CD4-positive, alpha-beta T cell (primary cell): ENCODE measurements around the gene SLCO1A2. TPM values are rescaled to one million over a fixed set of nuclear protein-coding genes. Genes with fewer than 3 reads are reported as not detected.
"Not testable (repeated sequence)": the region's sequence is repeated elsewhere in the genome, so short reads cannot be mapped to it uniquely, and the experiment has no call there.

Experiments
- ATAC-seq: fragments of 200-7000 bp; cut with Tn5 transposase; one replicate; pipeline ENCODE4 v1.10.0; 2022; ENCODE audit warnings: mild to moderate bottlenecking; ENCODE audit not compliant: poor library complexity
- CTCF ChIA-PET: fragments of 350-600 bp; sonication (Branson Sonifier 250); formaldehyde crosslinking; loops from one replicate; lab custom pipeline; 2021; ENCODE audit warnings: antibody characterized with exemption, inconsistent platforms; lab: Charles Lee
- POLR2A ChIA-PET: fragments of 350-600 bp; sonication (Branson Sonifier 250); formaldehyde crosslinking; loops from one replicate; lab custom pipeline; 2021; ENCODE audit warnings: antibody characterized with exemption, inconsistent platforms; lab: Charles Lee
- DNase-seq, 14 experiments: peaks; one replicate each; pipeline ENCODE4 v3.0.0-alpha.2; 2013 to 2020; ENCODE audit warnings: mixed read lengths in 2 of 14
- H3K27ac ChIP-seq, 2 donors: one replicate each; pipeline versions ENCODE4 v1.5.1 to v1.7.0; 2013; ENCODE audit warnings: low read length in 2 of 2, low read depth in 1 of 2, mild to moderate bottlenecking in 1 of 2
- H3K27me3 ChIP-seq, 2 experiments: 1 replicate in 1 of 2; 2 replicates in 1 of 2; pipeline versions ENCODE4 v1.6.1 to v1.7.0; 2013; ENCODE audit warnings: low read length in 2 of 2, control low read depth in 1 of 2, mild to moderate bottlenecking in 1 of 2, moderate library complexity in 1 of 2; ENCODE audit not compliant: insufficient read depth in 2 of 2, control insufficient read depth in 1 of 2
- H3K36me3 ChIP-seq: one replicate; pipeline ENCODE4 v1.6.1; 2013; ENCODE audit warnings: low read length, control low read depth; ENCODE audit not compliant: insufficient read depth
- H3K4me1 ChIP-seq: one replicate; pipeline ENCODE4 v1.6.1; 2013; ENCODE audit warnings: low read length, control low read depth; ENCODE audit not compliant: insufficient read depth
- H3K4me3 ChIP-seq: one replicate; pipeline ENCODE4 v1.5.1; 2013; ENCODE audit warnings: mild to moderate bottlenecking, low read length, moderate library complexity
- H3K9me3 ChIP-seq, 2 experiments: 1 replicate in 1 of 2; 2 replicates in 1 of 2; pipeline versions ENCODE4 v1.6.1 to v1.7.0; 2013; ENCODE audit warnings: low read length in 2 of 2, mild to moderate bottlenecking in 2 of 2, control low read depth in 1 of 2, moderate library complexity in 1 of 2; ENCODE audit not compliant: control insufficient read depth in 1 of 2, insufficient read depth in 1 of 2
- H3K27ac Mint-ChIP-seq: one replicate; pipeline ENCODE4 v1.8.0; 2020; ENCODE audit warnings: mixed read lengths
- H3K27me3 Mint-ChIP-seq: one replicate; pipeline ENCODE4 v1.8.0; 2021; ENCODE audit warnings: mixed read lengths
- H3K36me3 Mint-ChIP-seq: one replicate; pipeline ENCODE4 v1.8.0; 2021; ENCODE audit warnings: low read depth, mixed read lengths
- H3K4me1 Mint-ChIP-seq: one replicate; pipeline ENCODE4 v1.8.0; 2021; ENCODE audit warnings: low read depth, mixed read lengths
- H3K4me3 Mint-ChIP-seq: one replicate; pipeline ENCODE4 v1.8.0; 2020; ENCODE audit warnings: mild to moderate bottlenecking, mixed read lengths
- H3K9me3 Mint-ChIP-seq: one replicate; pipeline ENCODE4 v1.8.0; 2020; ENCODE audit warnings: mixed read lengths
- CTCF ChIP-seq: fragments of 200-600 bp; IDR thresholded peaks from one replicate; pipeline ENCODE4 v1.8.0; 2022; ENCODE audit warnings: antibody characterized with exemption, mild to moderate bottlenecking
- intact Hi-C, 2 experiments: fragments of 100-400 bp; cut with DNase I in 1 of 2; cut with micrococcal nuclease in 1 of 2; formaldehyde crosslinking; loops; one replicate each; pipeline versions ENCODE4 v1.15.1 to v1.9.0; 2023 to 2025; cut with DNase I, micrococcal nuclease
- polyA plus RNA-seq, 2 donors: library from polyadenylated mRNA; unstranded; fragments of 120-200 nt; gene quantifications; one replicate each; pipeline ENCODE4 v1.2.1, GENCODE V29; 2013
- total RNA-seq, 174 experiments: library from RNA in 2 of 174; stranded (reverse) in 2 of 174; gene quantifications; one replicate each; pipeline ENCODE4 v1.2.3 and lab custom pipeline; 2021 to 2026

SLCO1A2 gene
- total RNA-seq (not detected), total RNA-seq (lab: John Stamatoyannopoulos, UW) (0 to 0.34 (median 0) reads per million in 172 experiments)
- polyA plus RNA-seq (2013, experiment 1 of 2): not detected
- not detected for polyA plus RNA-seq (2013, experiment 2 of 2)

GRCh38 chr12:21334771-21335325, at the start of gene SLCO1A2:
SLCO1A2 (minus strand) TSS chr12:21334917; CDS start chr12:21334647, 270 bp downstream.
- H3K4me1 ChIP-seq: no peaks in the 10 kb centered on the region
- ChIA-PET POLR2A (no interaction called here), CTCF (no interaction called here)
- Mint-ChIP-seq H3K27me3 (peaks cover 4% of the 10 kb centered on the region), H3K4me1 (no peaks in the 10 kb centered on the region), H3K36me3 (no peaks in the 10 kb centered on the region), H3K27ac (no peak within 1 kb of the TSS), H3K9me3 (no peaks in the 10 kb centered on the region), H3K4me3 (no peak within 1 kb of the TSS)
- DNase-seq: no peak
- H3K27ac ChIP-seq: no peak within 1 kb of the TSS
- no peaks in the 10 kb centered on the region for H3K9me3 ChIP-seq
- no peak for ATAC-seq
- H3K27me3 ChIP-seq: no peaks in the 10 kb centered on the region
- no peaks in the 10 kb centered on the region for H3K36me3 ChIP-seq
- no peak for TF ChIP-seq CTCF
- intact Hi-C loops: no loop called here
- no peak within 1 kb of the TSS for H3K4me3 ChIP-seq

GRCh38 chr12:21384261-21384660, 49.5 kb upstream of the SLCO1A2 start:
- intact Hi-C loops: no loop called here
- POLR2A ChIA-PET: no interaction called here
- no peak overlapping the region for H3K4me3 ChIP-seq
- H3K36me3 Mint-ChIP-seq: no peaks in the 10 kb centered on the region
- H3K9me3 Mint-ChIP-seq: no peaks in the 10 kb centered on the region
- H3K4me1 ChIP-seq: no peaks in the 10 kb centered on the region
- no peak overlapping the region for H3K27ac Mint-ChIP-seq
- H3K4me3 Mint-ChIP-seq: no peak overlapping the region
- CTCF ChIA-PET: no interaction called here
- H3K27ac ChIP-seq: no peak overlapping the region
- no peaks in the 10 kb centered on the region for H3K36me3 ChIP-seq
- no peaks in the 10 kb centered on the region for H3K9me3 ChIP-seq
- TF ChIP-seq CTCF: no peak
- peaks cover 8% of the 10 kb centered on the region for H3K27me3 Mint-ChIP-seq
- H3K4me1 Mint-ChIP-seq: no peaks in the 10 kb centered on the region
- ATAC-seq (no peak), DNase-seq (no peak)
- no peaks in the 10 kb centered on the region for H3K27me3 ChIP-seq

GRCh38 chr12:21381320-21381719, 46.6 kb upstream of the SLCO1A2 start:
- CTCF ChIA-PET, H3K36me3 Mint-ChIP-seq, DNase-seq, H3K4me3 Mint-ChIP-seq, H3K27ac ChIP-seq, POLR2A ChIA-PET, ATAC-seq, H3K27me3 ChIP-seq, intact Hi-C loops, H3K4me1 Mint-ChIP-seq, H3K27ac Mint-ChIP-seq, H3K36me3 ChIP-seq, H3K9me3 Mint-ChIP-seq, H3K4me3 ChIP-seq, H3K4me1 ChIP-seq, H3K9me3 ChIP-seq: not testable (repeated sequence)
- peaks cover 19% of the 10 kb centered on the region for H3K27me3 Mint-ChIP-seq

- Mint-ChIP-seq H3K36me3 (no peaks in the 10 kb centered on the region), H3K27me3 (peaks cover 19% of the 10 kb centered on the region), H3K4me1 (no peaks in the 10 kb centered on the region), H3K9me3 (no peaks in the 10 kb centered on the region), H3K4me3 (no peak overlapping the region), H3K27ac (no peak overlapping the region)
- peaks cover 0 to 5% of the 10 kb centered on the region in 2 experiments for H3K27me3 ChIP-seq
- H3K4me3 ChIP-seq: no peak overlapping the region
- DNase-seq (no peak), ATAC-seq (no peak)
- ChIA-PET POLR2A (no interaction called here), CTCF (no interaction called here)
- H3K4me1 ChIP-seq: no peaks in the 10 kb centered on the region
- no peak for TF ChIP-seq CTCF
- intact Hi-C loops: no loop called here
- no peak overlapping the region for H3K27ac ChIP-seq
- no peaks in the 10 kb centered on the region for H3K36me3 ChIP-seq
- H3K9me3 ChIP-seq: no peaks in the 10 kb centered on the region
These were observed 44.5 kb upstream of the SLCO1A2 start for GRCh38 chr12:21379218-21379617.
